ENCODE measurements around the gene MAP2K1. TPM values are rescaled to one million over a fixed set of nuclear protein-coding genes. Genes with fewer than 3 reads are reported as not detected.

Gene MAP2K1
- total RNA-seq, 4 donors from 2014 or later, result 29.0 to 53.4 (median 45.3) TPM

- intact Hi-C loops (cut with DNase I), result no loop called here
- no peaks in the 10 kb centered on the region for H3K27me3 ChIP-seq
- no peak for TF ChIP-seq POLR2A (IDR thresholded peaks at IDR 0.05)
- TF ChIP-seq CTCF (IDR thresholded peaks at IDR 0.05), result no peak
- H3K9me3 ChIP-seq, result no peaks in the 10 kb centered on the region
- no peak for DNase-seq
- H3K4me1 ChIP-seq, result peaks cover 0 to 34% (median 25%) of the 10 kb centered on the region in 3 donors
- WGBS, 2 donors, result 69 to 88% methylated on average over 3 of the region's 3 CpGs
- peaks cover 0 to 11% (median 0%) of the 10 kb centered on the region in 3 donors for H3K36me3 ChIP-seq
- H3K4me3 ChIP-seq, result no peak overlapping the region
- no peak overlapping the region for H3K27ac ChIP-seq
Measured at GRCh38 chr15:66402761-66403284, 16.1 kb downstream of the MAP2K1 start.

DNA sequence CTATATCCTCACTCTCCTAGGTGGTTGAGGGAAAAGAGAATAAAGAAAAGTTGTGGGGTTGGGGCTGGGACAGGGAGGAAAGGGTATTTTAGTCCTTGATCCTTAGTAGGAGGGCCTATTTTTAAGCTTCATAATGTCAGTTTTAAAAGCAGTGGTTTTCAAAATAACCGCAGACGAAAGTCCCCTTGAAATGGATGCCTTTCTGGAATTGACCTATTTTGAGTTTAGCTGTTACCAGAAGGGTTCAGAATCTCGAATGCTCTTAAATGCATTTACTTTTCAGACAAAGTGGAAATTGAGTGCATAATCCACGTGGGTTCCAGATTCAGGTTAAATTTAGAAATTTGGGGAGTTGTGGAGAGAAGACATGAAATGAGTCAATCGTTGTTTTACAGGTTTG lies 16.6 kb downstream of the MAP2K1 start:
- Histone ChIP-seq H3K36me3 (peaks cover 0 to 6% (median 0%) of the 10 kb centered on the region in 3 donors), H3K4me3 (no peak overlapping the region), H3K27ac (no peak overlapping the region), H3K4me1 (peaks cover 0 to 34% (median 25%) of the 10 kb centered on the region in 3 donors), H3K27me3 (no peaks in the 10 kb centered on the region), H3K9me3 (no peaks in the 10 kb centered on the region)
- DNase-seq, result no peak
- WGBS, 2 donors, result 80 to 84% methylated on average over 5 of the region's 5 CpGs
- TF ChIP-seq POLR2A (IDR thresholded peaks at IDR 0.05) (no peak), CTCF (IDR thresholded peaks at IDR 0.05) (no peak)
- intact Hi-C loops (cut with DNase I), result no loop called here

DNA sequence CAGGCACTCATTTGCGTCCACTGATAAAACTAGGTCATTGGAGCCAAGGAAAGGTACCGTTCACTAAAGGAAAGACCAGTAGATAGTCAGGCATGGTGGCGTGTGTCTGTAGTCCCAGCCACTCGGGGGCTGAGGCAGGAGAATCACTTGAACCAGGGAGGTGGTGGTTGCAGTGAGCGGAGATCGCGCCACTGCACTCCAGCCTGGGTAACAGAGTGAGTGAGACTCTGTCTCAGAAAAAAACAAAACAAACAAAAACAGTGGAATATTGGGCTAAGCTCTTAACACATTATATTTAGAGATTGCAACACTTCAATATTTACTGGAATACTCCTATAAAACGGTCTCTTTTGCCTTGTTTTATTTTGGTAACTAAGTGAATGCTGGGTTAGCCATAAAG lies 17.4 kb downstream of the MAP2K1 start:
- Histone ChIP-seq H3K27me3 (no peaks in the 10 kb centered on the region), H3K27ac (no peak overlapping the region), H3K4me1 (peaks cover 0 to 34% (median 25%) of the 10 kb centered on the region in 3 donors), H3K36me3 (peaks cover 0 to 4% (median 0%) of the 10 kb centered on the region in 3 donors), H3K9me3 (no peaks in the 10 kb centered on the region), H3K4me3 (no peak overlapping the region)
- DNase-seq, result no peak
- WGBS, 2 donors, result 83 to 89% methylated on average over 8 of the region's 8 CpGs
- TF ChIP-seq CTCF (IDR thresholded peaks at IDR 0.05) (no peak), POLR2A (IDR thresholded peaks at IDR 0.05) (no peak)
- intact Hi-C loops (cut with DNase I), result no loop called here

DNA sequence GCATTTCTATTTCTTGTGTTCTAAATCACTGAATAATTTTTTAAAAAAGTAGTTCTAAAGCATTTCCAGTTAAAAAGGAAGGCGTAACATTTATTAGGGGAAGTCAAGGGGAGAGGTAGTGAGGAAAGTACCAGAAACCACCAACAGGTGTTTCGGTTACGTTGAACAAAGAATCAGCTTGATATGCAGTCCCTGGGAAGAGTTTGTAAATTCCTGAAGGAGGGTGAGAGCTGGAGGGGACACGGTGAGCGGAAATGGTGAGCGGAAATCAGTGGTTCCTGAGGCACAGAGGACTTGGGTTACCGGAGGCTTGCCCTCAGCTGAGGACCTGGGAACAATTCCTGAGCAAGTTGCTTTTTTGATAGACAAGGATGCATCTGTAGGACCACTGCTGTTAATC lies 17.8 kb downstream of the MAP2K1 start:
- peaks cover 0 to 34% (median 25%) of the 10 kb centered on the region in 3 donors for H3K4me1 ChIP-seq
- intact Hi-C loops (cut with DNase I), result no loop called here
- no peak overlapping the region for H3K27ac ChIP-seq
- H3K36me3 ChIP-seq, result peaks cover 0 to under 1% (median 0%) of the 10 kb centered on the region in 3 donors
- no peaks in the 10 kb centered on the region for H3K27me3 ChIP-seq
- no peaks in the 10 kb centered on the region for H3K9me3 ChIP-seq
- TF ChIP-seq POLR2A (IDR thresholded peaks at IDR 0.05) (no peak), CTCF (IDR thresholded peaks at IDR 0.05) (no peak)
- no peak overlapping the region for H3K4me3 ChIP-seq
- 61 to 87% methylated on average over 7 of the region's 7 CpGs for WGBS, 2 donors
- no peak for DNase-seq

- WGBS, 2 donors, result 66 to 80% methylated on average over 2 of the region's 2 CpGs
- TF ChIP-seq POLR2A (IDR thresholded peaks at IDR 0.05) (no peak), CTCF (IDR thresholded peaks at IDR 0.05) (no peak)
- DNase-seq, result no peak
- Histone ChIP-seq H3K27me3 (no peaks in the 10 kb centered on the region), H3K4me1 (peaks cover 0 to 34% (median 25%) of the 10 kb centered on the region in 3 donors), H3K36me3 (no peaks in the 10 kb centered on the region), H3K4me3 (no peak overlapping the region), H3K27ac (no peak overlapping the region), H3K9me3 (no peaks in the 10 kb centered on the region)
- intact Hi-C loops (cut with DNase I), result no loop called here
Measured at GRCh38 chr15:66405007-66405406, 18.3 kb downstream of the MAP2K1 start.
